GM21381 (cell line): Measurements from ENCODE around the gene MRPL20.
"Not testable (repeated sequence)": the region's sequence is repeated elsewhere in the genome, so short reads cannot be mapped to it uniquely, and the experiment has no call there.

Experiments used
- ATAC-seq: cut with Tn5 transposase; IDR thresholded peaks from one replicate; pipeline ENCODE4 v1.9.1; 2021; ENCODE audit warnings: mild to moderate bottlenecking, moderate library complexity; ENCODE audit not compliant: unreplicated experiment

The MRPL20 gene

DNA sequence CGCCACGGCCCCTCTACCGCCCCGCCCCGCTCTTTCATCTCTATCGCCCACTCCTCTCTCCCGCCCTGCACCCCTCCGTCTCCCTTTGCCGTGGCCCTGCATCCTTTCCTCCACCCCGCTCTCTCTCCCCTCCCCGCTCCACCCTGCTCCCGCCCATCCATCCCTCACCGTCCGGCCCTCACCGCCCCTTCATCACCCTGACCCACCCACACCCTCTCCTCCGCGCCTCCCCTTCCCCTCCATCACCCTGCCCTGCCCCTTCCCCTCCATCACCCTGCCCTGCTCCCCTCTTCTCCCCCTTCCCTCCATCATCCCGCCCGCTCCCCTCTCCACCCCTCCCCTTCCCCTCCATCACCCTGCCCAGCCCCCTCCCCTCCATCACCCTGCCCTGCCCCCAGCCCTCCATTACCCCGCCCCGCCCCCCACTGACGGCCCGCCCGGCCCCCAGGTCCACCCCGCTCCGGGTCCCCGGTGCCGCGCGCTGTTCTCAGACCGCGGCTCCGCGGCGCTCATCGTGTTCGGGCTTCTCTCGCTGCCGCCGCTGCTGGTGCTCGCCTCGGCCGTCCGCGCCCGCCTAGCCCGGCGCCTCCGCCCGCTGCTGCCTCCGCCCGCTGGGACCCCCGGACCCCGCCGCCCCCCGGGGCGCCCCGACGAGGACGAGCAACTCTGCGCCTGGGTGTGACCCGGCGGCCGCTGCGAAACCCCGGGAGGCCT lies 20.2 kb upstream of the MRPL20 start:
- no peak for ATAC-seq

DNA sequence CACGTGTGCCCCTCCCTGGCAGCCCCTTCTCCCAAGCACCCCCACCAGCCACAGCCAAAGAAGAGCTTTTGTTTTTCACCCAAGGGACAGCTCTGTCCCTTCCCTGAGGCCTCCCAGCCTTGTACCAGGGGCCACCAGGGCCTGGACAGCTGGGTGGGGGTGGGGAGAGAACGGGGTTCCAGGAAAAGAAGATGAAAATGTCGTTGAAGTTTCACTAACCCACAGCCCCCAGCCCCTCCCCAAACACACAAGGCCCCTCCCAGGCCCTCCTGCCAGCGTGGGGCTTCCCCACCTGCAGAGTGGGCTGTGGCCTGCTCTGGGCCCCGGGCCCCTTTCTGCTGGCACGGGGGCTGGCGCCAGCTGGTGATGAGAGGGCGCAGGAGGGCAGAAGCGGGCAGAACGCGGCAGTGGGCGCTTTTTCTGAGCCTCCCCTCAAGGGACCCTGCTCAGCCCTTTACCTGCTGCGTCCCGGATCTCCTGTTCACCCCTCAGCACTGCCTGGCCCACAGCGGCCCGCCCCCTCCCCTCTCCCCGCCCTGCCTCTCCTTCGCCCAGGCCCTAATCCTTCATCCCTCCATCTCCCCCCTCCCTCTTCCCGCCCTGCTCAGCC lies 19.5 kb upstream of the MRPL20 start:
- no peak for ATAC-seq

DNA sequence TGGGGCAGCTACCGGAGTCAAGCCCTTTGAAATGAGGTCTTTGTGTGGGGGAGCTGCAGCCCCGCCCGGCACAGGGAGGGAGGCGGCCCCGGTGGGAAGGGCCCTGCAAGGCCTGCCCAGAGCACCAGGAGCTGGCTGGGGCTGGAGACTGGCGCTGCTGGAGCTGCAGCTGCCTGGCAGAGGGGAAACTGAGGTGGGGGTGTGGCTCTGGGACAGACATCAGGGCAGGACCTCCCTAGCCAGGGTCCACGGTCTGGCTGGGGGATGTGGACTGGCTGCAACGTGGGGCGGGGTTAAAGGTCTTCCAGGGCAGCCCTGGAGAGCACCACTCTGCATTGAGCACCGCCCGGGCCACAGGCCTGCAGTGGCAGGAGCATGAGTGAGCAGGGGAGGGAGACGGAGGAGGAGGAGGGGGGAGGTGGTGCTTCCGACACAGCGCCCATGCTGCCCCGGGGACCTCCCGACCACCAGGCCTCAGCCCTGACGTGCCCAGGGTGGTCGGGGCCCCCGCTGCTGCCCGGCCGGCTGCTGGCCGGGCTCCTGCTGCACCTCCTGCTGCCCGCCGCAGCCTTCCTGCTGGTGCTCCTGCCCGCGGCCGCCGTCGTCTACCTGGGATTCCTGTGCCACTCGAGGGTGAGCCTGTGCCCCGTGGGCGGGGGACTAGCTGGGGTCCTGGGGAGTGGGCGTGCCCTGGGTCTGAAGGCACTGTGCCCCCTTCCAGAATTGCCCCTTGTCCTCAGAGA lies 18.8 kb upstream of the MRPL20 start:
- no peak for ATAC-seq

DNA sequence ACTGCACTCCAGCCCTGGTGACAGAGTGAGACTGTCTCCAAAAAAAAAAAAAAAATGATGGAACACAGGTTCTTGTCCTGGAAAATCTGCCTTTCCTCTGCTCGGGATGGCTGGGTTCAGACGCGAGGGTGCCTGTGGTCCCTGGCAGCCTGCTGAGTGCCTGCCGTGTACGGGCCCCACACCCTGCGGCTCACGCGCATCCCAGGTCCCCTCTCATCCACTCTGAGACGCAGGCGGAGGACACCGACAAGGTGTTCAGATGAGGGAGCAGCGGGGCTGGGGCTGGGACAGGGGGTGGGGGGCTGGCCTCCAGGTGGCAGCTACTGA lies 18.3 kb upstream of the MRPL20 start:
- ATAC-seq = no peak

DNA sequence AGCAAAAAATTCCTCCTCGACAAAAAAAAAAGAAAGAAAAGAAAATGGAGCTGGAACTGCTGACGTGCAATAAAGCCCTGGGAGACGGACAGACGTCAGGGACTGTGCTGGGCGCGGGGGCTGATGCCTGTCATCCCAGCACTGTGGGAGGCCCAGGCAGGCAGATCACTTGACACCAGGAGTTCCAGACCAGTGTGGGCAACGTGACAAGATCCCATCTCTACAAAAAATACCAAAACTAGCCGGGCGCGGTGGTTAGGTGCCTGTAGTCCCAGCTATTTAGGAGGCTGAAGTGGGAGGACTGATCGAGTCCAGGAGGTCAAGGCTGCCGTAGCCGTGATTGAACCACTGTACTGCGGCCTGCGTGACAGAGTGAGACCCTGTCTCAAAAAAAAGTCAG lies 17.6 kb upstream of the MRPL20 start:
- no peak for ATAC-seq

DNA sequence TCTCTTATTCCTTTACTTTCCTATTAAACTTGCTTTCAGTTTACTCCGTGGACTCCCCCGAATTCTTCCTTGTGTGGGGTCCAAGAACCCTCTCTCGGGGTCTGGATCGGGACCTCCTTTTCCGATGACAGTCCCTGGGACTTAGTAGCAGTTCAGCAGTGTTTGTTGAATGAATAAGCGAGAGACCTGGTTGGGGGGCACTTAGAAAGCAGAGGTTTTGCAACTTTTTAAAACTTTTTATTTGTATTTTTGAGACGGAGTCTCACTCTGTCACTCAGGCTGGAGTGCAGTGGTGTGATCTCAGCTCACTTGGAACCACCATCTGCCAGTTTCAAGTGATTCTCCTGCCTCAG lies 16.1 kb upstream of the MRPL20 start:
- no peak for ATAC-seq

DNA sequence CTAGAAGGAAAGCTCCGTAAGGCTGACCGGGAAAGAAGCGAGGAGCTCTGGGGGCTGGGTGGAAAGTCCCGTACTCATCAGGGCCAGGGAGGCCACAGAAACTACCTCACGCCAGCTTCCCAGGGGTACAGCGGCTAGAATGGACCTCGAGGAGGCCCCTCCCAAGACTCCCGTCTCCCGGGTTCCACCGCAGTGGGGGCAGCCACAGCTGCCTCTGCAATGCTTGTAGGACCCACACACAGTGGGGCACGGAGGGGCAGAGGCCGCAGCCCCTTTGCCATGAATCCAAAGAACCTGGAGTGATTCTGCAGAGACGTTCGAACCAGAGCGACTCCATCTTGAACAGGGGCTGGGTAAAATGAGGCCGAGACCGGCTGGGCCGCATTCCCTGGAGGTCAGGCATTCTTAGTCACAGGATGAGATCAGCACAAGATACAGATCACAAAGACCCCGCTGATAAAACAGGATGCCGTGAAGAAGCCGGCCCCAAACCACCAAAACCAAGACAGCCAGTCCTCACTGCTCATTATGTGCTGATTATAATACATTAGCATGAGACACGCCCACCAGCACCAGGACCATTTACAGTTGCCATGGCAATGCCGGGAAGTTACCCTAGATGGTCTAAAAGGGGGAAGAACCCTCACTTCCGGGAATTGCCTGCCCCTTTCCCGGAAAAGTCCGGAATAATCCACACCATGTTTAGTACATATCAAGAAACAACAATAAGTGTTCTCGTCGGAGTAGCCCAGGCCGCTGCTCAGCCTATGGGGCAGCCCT lies 15.6 kb upstream of the MRPL20 start:
- no peak for ATAC-seq

DNA sequence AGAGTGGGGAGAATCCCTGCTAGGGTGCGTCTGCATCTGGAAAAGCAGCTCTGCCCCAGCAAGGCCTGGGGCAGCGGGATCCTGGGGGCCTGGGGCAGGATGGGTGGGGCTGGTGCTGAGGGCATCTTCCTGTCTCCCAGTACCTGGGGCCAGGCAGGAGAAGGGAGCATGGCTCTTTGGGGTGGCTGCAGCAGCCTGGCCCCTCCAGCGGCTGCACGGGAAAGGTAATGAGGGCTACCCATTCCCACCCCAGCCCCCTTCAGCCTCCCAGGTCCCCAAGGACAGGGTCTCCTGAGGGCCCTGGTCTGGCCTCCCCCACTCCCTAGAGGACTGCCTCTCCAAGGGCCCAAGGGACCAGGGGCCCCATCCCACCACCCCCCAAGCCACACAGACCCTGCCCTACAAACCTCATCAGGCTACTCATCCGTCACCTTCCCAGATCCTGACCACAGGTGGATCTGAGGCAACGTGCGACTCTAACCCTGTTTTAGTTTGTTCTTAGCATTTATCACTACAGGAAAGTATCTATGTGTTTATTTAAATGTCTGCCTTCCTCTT lies 14.9 kb upstream of the MRPL20 start:
- ATAC-seq = no peak

DNA sequence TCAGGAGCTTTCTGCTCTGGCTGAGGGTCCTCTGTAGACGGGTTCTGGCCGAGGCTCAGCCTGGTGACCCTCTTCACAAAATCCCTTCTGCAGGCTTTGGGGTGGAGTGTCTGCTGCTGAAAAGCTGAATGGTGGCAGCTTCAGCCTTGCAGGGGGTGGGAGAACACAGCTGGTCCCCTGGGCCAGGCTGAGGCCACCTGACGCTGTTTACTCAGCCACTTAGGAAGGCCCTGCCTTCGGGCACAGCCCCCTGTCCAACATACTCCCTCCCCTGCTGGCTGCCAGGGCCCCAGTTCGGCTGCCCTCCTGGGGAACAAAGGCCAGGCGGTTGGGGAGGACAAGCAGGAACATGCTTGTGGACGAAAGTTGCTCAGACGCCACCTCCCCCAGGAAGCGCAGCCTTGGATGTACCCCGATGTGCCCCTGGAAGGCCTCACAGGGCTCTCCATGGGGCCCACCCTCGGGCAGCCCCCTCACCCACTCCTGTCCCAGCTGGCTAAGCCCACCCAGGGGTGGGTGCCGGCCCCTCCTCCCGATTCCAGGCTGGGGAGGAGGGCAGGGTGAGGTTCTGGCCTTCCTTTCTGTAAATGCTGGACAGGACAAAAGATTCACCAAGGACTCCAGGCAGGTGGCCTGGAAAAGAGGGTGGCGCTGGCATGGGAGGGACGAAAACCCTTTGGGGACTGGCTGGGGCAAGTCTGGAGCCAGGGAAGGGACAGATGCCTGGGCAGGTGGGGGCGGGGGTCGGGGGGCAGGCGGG lies 14.2 kb upstream of the MRPL20 start, which contains the start of gene ANKRD65:
Gene ANKRD65 (minus strand): TSS at position 130 of the 760 bp plus-strand sequence. CDS start 271 bp downstream, outside the sequence.
- ATAC-seq = no peak

DNA sequence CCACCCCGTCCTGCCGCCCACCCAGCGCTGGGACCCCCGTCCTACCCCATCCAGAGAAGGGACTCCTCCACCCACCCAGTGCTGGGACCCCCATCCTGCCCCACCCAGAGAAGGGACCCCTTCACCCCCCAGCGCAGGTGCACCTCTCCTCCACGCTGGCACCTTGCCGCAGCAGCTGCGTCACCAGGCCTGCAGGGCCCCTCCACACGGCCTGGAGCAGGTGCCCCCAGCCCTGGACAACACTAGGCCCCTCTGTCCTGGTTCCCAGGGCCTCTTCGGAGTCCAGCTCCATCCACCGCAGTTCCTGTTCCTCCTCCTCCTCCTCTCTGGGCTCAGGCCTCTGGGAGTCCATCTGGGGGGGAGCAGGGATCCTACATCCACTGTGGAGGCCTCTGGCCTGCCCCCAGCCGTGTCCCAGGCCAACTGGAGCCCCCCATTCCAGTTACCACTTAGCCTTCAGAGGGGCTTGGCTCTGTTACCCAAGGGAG lies 13.6 kb upstream of the MRPL20 start:
- ATAC-seq = no peak

DNA sequence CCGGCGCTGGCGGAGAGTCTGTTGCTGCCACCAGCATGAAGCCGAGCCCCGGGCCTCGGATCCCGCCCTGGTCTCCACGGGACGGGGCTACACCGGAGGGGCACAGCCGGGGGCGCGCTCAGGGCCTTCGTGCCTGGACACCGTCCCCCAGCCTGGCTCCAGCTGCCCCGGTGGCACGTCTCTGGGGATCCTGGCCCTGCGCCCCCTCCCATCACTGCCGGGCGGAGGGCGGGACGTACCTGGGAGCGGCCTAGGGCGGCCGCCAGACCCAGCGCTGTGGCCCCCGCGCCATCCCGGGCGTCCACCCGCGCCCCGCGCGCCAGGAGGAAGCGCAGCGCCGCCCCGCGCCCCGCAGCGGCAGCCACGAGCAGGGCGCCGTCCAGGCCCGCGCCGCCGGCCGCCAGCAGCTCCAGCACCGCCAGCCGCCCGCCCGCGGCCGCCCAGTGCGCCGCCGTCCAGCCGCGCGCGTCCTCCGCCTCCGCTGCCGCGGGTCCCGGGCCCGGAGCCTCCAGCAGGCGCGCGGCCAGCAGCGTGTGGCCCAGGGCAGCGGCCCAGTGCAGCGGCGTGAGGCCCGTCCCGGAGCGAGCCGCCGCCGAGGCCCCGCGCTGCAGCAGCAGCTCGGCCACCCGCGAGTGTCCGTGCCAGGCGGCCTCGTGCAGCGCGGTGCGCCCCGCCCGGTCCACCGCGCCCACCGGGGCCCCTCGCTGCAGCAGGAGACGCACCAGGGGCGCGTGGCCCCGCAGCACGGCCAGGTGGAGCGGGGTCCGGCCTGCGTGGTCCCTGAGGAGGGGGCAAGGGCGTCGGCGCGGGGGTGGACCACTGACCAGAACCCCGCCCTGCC lies 12.9 kb upstream of the MRPL20 start:
- no peak for ATAC-seq

DNA sequence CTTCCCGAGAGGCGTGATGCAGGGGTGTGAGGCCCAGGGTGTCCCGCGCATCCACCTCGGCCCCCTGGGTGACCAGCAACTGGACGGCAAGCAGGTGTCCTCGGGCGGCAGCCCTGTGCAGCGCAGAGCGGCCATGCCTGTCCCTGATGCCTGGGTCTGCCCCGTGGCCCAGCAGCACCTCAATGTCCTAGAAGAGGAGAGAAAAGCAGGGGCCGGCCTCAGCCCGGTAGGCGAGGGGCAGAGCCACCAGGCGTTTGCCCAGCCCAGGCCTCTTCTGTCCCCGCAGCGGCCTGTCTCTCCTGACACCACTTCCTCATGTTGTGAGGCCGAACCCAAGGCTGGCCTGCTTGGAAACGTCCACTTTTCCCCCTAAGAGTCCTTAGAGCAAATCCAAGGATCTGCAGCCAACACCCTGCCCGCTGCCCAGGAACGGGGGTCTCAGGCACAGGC lies 12.3 kb upstream of the MRPL20 start:
- ATAC-seq = no peak

DNA sequence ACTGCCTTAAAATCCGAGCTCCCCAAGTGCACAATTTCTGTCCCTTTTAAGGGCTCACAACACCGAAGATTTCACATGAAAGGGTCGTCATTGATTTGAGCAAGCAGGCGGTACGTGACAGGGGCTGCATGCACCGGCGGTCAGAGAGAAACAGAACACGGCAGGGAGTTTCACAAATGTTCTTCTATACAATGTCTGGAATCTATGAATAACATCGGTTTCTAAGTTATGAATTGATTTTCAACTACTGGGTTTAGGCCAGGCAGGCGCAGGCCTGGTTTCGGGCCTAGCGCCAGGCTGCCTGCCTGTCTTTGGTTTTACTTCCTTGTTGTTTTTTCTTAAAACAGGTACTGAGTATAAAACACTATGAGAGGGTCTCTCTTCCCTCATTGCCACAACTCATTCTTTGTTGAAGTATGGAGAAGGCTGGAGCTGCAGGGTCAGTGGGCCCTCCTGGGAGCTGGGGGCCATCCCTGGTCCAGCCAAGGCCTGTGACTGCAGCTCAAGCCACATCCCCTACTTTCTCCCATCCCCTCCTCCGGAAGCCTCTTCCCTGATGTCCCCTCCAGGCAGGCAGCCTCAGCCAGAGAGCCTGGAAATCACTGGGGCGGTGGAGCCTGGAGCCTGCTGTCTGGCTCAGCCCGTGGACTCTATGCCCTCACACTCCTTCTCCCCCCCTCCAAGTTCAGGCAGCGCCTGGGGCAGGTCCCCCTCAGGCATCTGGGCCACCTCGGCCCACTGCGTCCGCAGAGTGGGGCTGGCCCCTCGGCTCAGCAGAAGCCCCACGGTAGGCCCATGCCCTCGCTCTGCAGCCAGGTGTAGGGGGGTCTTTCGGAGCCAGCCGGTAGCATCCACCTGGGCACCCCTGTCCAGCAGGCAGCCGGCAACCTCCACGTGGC lies 11.6 kb upstream of the MRPL20 start:
- ATAC-seq = no peak

DNA sequence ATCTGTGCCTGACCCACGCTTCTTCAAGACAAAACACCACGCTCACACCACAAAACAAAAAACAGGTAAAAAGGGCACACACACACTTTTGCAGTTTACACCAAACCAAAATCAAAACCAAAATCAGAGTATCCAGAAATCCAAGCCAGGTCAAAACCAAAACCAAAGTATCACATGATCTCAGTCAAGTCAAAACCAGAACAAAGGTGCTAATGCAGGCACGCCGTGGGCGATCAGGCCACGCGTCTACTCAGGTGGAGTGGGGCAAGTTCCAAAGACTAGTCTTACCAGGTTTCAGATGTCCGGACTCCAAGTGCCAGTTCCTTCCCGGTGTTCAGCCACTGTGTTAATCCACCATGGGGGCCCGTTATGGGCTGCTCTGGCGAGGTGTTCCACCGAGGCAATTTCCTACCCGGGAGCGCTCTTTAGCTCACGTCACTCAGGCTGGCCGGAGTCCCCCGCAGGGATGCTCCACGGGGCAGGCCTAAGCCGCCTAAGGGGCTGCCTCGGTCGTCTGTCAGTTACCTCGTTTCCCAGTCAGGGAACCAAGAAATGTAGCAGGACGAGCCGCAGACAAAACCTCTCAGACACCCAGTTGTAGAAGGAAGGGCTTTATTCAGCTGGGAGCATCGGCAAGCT lies 10.9 kb upstream of the MRPL20 start:
- ATAC-seq = not testable (repeated sequence)

DNA sequence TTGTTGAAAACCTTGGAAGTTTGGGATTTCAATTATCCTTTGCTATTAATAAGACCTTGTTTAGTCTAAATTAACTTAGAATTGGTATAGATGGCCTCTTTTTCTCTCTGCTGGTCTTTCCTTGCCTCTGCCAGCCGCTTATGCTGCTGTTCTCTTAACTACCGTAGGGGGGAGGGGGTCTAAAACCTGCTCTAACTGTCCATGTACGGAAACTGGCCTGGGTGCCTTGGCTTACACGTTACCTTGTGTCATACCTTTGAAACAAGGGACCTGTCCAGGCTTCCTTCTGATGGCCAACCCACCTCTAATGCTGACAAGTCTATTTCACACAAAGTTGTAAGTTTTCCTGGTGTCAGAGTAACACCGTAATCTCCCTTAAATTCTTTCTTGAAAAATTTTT lies 10.3 kb upstream of the MRPL20 start:
- not testable (repeated sequence) for ATAC-seq

DNA sequence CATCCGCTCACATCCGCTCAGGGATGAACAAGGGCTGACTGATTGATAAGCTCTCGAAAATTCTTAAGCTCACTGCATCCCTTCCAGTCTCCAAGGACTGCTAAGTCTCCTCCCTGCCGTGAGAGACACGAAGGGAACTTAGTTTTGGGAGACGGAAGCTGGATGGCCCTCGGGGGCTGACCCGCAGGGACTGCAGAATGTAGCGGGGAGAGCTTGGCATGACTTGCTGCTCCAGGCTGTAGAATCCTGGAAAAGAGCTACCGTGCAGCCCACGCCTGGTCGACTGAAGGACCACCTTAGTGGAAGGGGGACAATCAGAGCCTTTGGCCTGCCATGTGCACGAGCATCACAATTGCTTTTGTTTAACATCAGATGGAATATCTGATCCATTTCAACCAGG lies 8.7 kb upstream of the MRPL20 start:
- ATAC-seq = no peak

DNA sequence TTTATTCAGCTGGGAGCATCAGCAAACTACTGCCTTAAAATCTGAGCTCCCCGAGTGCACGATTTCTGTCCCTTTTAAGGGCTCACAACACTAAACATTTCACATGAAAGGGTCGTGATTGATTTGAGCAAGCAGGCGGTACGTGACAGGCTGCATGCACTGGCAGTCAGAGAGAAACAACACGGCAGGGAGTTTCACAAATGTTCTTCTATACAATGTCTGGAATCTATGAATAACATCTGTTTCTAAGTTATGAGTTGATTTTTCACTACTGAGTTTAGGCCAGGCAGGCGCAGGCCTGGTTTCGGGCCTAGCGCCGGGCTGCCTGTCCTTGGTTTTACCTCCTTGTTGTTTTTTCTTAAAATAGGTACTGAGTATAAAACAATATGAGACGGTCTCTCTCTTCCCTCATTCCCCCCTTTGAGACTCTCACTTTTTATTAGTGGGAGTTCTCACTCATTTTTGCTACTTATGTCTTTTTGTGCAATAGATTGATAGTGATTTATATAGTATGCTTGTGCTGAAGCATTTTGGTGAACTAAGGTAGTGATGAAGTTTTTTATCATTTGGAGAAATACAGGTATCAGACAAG lies 5.3 kb upstream of the MRPL20 start:
- ATAC-seq = not testable (repeated sequence)
